Activated T-cell treated with anti-CD3 and anti-CD28 coated beads, Interleukin-2, amount 50 U/mL, for 72 hours (primary cell): ENCODE measurements around the gene RUVBL2. TPM values are rescaled to one million over a fixed set of nuclear protein-coding genes. Genes with fewer than 3 reads are reported as not detected.
A peak's percentile ranks its signal among the peaks of the same experiment; 100 is the strongest.

Experiments
- ATAC-seq, 2 donors: fragments of 150-1000 bp; cut with Tn5 transposase; replicated peaks in 1 of 2; 2 replicates each; pipeline ENCODE4 v1.10.0; 2021; ENCODE audit warnings: moderate library complexity in 2 of 2, mild to moderate bottlenecking in 1 of 2
- DNase-seq, 2 donors: peaks; one replicate each; pipeline ENCODE4 v3.0.0; 2021 to 2022; ENCODE audit warnings: mixed read lengths in 1 of 2
- H3K27ac Mint-ChIP-seq: one replicate; pipeline ENCODE4 v1.8.0; 2022; ENCODE audit warnings: mild to moderate bottlenecking, moderate library complexity, mixed read lengths
- H3K27me3 Mint-ChIP-seq: one replicate; pipeline ENCODE4 v1.8.0; 2022; ENCODE audit warnings: low read depth, mixed read lengths
- H3K36me3 Mint-ChIP-seq, 2 donors: one replicate each; pipeline ENCODE4 v1.8.0; 2022; ENCODE audit warnings: mixed read lengths in 2 of 2, mild to moderate bottlenecking in 1 of 2; ENCODE audit not compliant: insufficient read depth in 2 of 2
- H3K4me1 Mint-ChIP-seq: one replicate; pipeline ENCODE4 v1.8.0; 2022; ENCODE audit warnings: low read depth, mixed read lengths
- H3K4me3 Mint-ChIP-seq, 2 donors: one replicate each; pipeline ENCODE4 v1.8.0; 2022; ENCODE audit warnings: mild to moderate bottlenecking in 2 of 2, mixed read lengths in 2 of 2, moderate library complexity in 2 of 2
- H3K9me3 Mint-ChIP-seq, 2 donors: one replicate each; pipeline ENCODE4 v1.8.0; 2022; ENCODE audit warnings: mixed read lengths in 2 of 2
- total RNA-seq, 2 donors: library from RNA; stranded (reverse); gene quantifications; one replicate each; pipeline ENCODE4 v1.2.3, GENCODE V29; 2022

The RUVBL2 gene
- total RNA-seq, result 10 to 100 TPM; 83.4 to 92.5 TPM

DNA sequence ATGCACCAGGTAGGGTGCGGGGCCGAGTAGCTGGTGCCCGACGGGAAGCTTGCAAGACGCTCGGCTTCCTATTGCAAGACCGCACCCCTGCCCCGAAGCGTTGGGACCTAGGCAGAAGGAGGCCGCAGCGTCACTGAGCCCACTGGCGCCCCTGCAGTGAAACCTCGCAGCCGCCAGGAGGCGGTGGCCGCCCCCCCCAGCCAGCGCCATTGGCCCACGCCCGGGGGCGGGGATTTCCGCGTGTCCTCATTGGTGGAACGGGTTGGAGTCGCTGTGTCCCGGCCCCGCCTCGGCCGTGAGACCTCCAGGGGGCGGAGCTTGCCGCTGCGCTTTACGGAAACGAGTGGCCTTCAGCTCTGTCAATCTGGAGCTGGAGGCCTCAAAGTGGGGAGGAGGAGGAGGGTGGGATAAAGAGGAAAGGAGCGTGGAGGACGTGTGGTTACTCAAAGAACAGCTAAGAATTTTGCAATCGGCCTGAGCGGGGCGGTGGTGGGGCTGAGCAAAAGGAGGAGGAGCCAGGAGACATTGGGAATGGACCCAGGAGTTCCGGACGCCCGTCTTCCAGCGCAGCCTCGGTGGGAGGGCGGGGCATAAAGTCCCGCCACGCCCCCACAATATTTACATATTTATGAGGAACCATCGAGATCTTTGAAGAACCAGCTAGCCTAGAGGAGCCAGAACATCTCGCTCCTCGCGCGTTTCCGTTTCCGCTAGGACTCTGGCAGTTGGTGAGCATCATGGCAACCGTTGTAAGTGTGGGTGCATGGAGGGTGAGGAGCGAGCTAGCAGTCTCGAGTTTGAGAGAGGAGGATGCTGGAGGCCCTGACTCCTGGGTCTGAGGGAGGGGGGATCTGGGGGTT lies at the start of gene RUVBL2, which contains the start of gene GYS1:
Gene RUVBL2 (plus strand): TSS at position 713 of the 860 bp plus-strand sequence. CDS start 25 bp downstream, at position 738.
Gene GYS1 (minus strand): TSS at position 135 of the 860 bp plus-strand sequence. CDS start 197 bp downstream, outside the sequence.
- H3K27me3 Mint-ChIP-seq, result no peaks in the 10 kb centered on the region

DNA sequence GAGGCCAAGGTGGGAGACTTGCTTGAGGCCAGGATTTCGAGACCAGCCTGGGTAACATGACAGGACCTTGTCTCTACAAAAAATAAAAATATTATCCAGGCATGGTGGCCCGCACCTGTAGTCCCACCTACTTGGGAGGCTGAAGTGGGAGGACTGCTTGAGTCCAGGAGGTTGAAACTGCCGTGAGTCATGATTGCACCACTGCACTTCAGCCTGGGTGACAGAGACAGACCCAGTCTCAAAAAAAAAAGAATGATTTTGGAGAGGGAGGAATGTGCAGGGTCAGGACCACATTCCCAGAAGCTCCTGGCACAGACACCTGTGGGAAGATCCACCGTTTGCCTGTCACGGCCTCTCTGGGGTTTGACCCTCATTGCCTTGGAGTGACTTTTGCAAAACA lies 48.3 kb upstream of the RUVBL2 start:
- Mint-ChIP-seq H3K27me3 (no peaks in the 10 kb centered on the region), H3K9me3 (no peaks in the 10 kb centered on the region), H3K4me1 (no peaks in the 10 kb centered on the region), H3K27ac (no peak overlapping the region), H3K4me3 (no peak overlapping the region), H3K36me3 (peaks cover 3% of the 10 kb centered on the region in 2 donors)
- ATAC-seq (no peak), DNase-seq (no peak)

More for the DNA sequence above, at the start of gene RUVBL2, which contains the start of gene GYS1:
- ATAC-seq (peak; percentile 93), DNase-seq (peak; percentile 100)
- Mint-ChIP-seq H3K4me3 (peak within 1 kb of the TSS; percentile 90 to 99), H3K36me3 (peaks cover 4 to 7% of the 10 kb centered on the region in 2 donors), H3K4me1 (peaks cover 46% of the 10 kb centered on the region), H3K27ac (peak within 1 kb of the TSS; percentile 91), H3K9me3 (no peaks in the 10 kb centered on the region)

DNA sequence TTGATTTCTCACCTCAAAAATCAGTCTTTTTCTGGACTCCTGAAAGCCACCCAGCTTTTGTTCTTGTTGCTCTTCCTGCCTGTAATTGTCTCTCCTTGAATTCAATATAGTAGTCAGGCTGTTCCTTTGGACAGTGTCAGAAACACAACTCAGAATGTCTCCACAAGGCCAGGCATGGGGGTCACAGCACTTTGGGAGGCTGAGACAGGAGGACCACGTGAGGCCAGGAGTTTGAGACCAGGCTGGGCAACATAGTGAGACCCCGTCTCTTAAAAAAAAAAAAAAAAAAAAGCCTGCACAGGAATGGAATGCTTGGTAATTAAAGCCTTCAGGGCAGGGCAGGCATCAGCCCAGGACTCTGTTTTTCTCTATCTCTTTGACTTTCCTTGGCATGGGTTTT lies 47.9 kb upstream of the RUVBL2 start:
- Mint-ChIP-seq H3K27me3 (no peaks in the 10 kb centered on the region), H3K4me1 (no peaks in the 10 kb centered on the region), H3K9me3 (no peaks in the 10 kb centered on the region), H3K27ac (no peak overlapping the region), H3K4me3 (no peak overlapping the region), H3K36me3 (peaks cover 3% of the 10 kb centered on the region in 2 donors)
- ATAC-seq (no peak), DNase-seq (no peak)

DNA sequence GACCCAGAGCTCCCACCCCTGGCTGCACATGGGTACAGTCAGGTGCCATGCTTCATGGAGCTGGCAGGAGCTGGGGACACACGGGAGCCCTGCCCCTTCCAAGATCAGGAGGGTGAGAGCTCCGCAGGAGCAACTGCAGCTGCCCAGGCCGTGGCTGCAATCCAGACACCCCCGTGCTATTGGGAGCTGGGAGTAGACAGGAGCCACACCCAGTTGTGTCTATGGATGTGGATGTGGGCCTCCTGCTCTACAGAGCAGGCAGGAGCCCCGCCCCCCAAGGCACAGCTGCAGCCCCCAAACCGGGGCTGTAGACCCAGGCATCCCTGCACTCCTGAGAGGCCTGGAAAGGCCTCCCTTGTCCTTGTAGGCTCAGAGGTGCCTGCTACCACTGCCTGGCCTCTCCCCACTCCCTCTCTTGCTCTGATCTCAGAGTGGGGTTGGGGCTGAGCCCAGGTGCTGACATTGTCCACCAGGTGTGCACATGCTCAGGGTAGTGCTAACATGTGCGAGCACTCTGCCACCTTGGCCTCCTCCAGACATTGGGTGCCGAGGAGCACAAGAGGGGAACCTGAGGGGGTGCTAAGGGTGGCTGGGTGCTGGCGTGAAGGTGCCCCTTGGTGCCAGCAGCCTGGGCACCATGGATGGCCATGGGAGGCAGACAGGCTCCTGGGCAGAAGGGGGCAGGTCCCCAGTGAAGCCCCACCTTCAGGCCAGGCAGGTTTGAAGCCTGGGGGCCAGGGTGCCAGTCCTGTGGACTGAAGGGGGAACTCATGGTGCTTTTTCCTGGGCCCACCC lies 47.0 kb upstream of the RUVBL2 start:
- no peak for ATAC-seq
- H3K9me3 Mint-ChIP-seq, result no peaks in the 10 kb centered on the region
- no peaks in the 10 kb centered on the region for H3K4me1 Mint-ChIP-seq
- no peak for DNase-seq
- no peak overlapping the region for H3K27ac Mint-ChIP-seq
- no peaks in the 10 kb centered on the region for H3K27me3 Mint-ChIP-seq
- peaks cover 0 to 2% of the 10 kb centered on the region in 2 donors for H3K36me3 Mint-ChIP-seq
- no peak overlapping the region for H3K4me3 Mint-ChIP-seq

DNA sequence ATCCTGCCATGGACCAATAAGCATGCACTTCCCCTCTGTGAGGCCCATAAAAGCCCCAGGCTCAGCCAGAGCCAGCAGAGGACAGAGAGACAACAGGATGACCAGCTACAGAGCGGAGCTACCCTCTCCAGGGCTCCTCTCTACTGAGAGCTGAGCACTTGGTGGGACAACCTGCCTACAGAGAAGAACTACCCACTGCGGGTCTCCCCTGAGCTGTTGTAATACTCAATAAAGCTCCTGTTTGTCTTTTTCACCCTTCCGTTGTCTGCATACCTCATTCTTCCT lies 46.5 kb upstream of the RUVBL2 start:
- no peak overlapping the region for H3K27ac Mint-ChIP-seq
- H3K27me3 Mint-ChIP-seq, result no peaks in the 10 kb centered on the region
- H3K4me1 Mint-ChIP-seq, result no peaks in the 10 kb centered on the region

DNA sequence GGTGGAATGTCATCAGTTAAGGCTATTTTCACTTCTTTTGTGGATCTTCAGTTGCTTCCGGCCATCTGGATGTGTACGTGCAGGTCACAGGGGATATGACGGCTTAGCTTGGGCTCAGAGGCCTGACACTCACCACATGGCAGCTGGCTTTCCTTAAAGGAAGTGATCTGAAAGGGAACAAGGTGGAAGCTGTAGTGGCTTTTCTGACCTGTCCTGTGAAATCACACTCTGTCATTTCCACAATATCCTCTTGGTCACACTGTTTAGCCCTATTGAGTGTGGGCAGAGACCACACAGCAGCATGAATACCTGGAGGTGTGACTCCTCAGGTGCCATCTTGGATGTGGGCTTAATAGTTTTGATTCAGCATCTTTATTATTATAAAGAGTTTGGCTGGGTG lies 43.5 kb upstream of the RUVBL2 start:
- Mint-ChIP-seq H3K27me3 (no peaks in the 10 kb centered on the region), H3K9me3 (no peaks in the 10 kb centered on the region), H3K4me1 (peaks cover 10% of the 10 kb centered on the region), H3K36me3 (peaks cover 0 to 5% of the 10 kb centered on the region in 2 donors), H3K4me3 (no peak overlapping the region), H3K27ac (no peak overlapping the region)
- ATAC-seq (no peak), DNase-seq (no peak)

More for the DNA sequence above, 46.5 kb upstream of the RUVBL2 start:
- Mint-ChIP-seq H3K4me3 (no peak overlapping the region), H3K9me3 (no peaks in the 10 kb centered on the region), H3K36me3 (peaks cover 0 to 2% of the 10 kb centered on the region in 2 donors)
- DNase-seq (no peak), ATAC-seq (no peak)

DNA sequence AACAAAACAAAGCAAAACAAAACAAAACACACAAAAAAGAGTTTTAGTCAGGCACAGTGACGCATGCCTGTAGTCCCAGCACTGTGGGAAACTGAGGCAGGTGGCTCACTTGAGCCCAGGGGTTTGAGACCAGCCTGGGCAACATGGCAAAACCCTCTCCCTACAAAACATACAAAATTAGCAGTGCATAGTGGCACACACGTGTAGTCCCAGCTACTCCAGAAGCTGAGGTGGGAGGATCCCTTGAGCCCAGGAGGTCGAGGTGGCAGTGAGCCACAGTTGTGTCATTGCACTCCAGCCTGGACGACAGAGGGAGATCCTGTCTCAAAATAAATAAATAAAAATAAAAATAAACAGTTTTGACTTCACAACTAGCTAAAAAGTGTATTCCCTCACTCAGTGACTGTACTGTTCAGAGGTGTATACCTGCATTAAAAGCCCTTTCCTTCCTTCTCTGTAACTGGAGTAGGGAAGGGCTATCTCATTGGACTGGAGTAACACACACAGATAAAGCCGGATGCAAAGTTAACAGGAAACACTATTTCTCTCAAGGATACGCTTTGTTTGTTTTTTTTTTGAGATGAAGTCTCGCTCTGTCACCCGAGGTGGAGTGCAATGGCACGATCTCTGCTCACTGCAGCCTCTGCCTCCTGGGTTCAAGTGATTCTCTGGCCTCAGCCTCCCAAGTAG lies 42.7 kb upstream of the RUVBL2 start:
- Mint-ChIP-seq H3K9me3 (no peaks in the 10 kb centered on the region), H3K4me1 (peaks cover 18% of the 10 kb centered on the region), H3K27me3 (no peaks in the 10 kb centered on the region), H3K36me3 (peaks cover 5 to 6% of the 10 kb centered on the region in 2 donors), H3K4me3 (no peak overlapping the region), H3K27ac (no peak overlapping the region)
- no peak for DNase-seq
- ATAC-seq, result no peak

DNA sequence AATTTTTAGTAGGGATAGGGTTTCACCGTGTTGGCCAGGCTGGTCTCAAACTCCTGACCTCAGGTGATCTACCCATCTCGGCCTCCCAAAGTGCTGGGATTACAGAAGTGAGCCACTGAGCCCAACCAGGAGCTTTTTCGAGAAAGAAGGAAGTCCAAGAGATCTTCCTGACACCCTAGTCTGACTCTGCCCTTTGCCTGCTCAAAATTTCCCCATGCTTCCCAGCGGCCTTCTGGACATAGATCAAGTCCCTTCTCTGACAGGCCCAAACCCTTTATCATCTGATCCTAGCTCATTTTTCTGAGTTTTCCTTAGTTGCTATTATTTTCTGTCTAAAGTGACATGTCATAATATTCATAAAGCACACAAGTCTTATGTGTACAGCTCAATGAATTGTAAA lies 40.5 kb upstream of the RUVBL2 start:
- ATAC-seq, result no peak
- H3K36me3 Mint-ChIP-seq, result peaks cover 6 to 21% of the 10 kb centered on the region in 2 donors
- H3K4me3 Mint-ChIP-seq, result no peak overlapping the region
- no peaks in the 10 kb centered on the region for H3K27me3 Mint-ChIP-seq
- H3K27ac Mint-ChIP-seq, result no peak overlapping the region
- DNase-seq, result no peak
- no peaks in the 10 kb centered on the region for H3K9me3 Mint-ChIP-seq
- H3K4me1 Mint-ChIP-seq, result peaks cover 40% of the 10 kb centered on the region

DNA sequence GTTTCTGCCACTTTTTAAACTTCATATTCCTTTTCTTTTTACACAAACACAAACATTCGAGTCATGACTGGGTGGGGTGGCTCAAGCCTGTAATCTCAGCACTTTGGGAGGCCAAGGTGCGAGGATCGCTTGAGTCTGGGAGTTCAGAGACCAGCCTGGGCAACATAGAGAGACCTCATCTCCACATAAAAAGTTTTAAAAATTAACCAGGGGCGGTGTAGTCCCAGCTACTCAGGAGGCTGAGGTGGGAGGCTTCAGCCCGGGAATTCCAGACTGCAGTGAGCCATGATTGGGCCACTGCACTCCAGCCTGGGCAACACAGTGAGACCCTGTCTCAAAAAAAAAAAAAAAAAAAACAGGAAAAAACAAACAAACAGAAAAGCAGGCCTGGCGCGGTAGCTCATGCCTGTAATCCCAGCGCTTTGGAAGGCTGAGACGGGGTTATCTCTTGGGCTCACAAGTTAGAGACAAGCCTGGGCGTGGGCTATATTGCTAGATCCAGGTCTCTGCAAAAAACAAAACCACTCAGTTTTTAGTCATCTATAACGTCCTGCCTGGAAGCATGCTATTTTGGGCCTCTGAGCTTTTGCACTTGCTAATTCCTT lies 39.6 kb upstream of the RUVBL2 start:
- Mint-ChIP-seq H3K36me3 (peaks cover 9 to 26% of the 10 kb centered on the region in 2 donors), H3K9me3 (no peaks in the 10 kb centered on the region), H3K4me3 (peak overlapping the region; percentile 93 to 97), H3K4me1 (peaks cover 49% of the 10 kb centered on the region), H3K27me3 (no peaks in the 10 kb centered on the region), H3K27ac (peak overlapping the region; percentile 96)
- ATAC-seq (no peak), DNase-seq (no peak)

DNA sequence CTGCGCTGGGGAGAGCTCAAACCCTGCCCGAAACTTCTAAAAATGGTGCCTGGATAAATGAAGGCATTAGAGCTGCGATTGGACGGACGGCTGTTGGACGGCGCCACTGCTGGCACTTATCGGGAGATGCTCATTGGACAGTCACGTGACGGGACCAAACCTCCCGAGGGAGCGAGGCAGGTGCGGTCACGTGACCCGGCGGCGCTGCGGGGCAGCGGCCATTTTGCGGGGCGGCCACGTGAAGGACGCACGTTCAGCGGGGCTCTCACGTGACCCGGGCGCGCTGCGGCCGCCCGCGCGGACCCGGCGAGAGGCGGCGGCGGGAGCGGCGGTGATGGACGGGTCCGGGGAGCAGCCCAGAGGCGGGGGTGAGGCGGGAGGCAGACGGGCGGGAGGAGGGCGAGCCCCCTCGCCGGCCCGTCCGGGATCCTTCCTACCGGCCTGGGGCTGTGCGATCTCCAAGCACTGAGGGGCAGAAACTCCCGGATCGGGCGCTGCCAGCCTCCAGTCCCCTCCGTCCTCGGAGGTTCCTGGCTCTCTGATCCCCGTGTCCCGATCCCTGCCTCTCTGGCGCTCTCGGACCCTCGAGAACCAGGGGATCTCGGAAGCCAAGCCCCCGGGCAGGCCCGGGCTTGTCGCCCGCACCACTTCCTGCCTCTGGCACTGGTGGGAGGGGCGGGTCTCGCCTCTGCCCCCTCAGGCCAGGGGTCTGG lies 38.9 kb upstream of the RUVBL2 start, which contains the start of gene BAX:
Gene BAX (plus strand): TSS at position 281 of the 713 bp plus-strand sequence. CDS start 54 bp downstream, at position 335.
- no peaks in the 10 kb centered on the region for H3K9me3 Mint-ChIP-seq
- ATAC-seq (peak; percentile 88 to 89), DNase-seq (peak; percentile 97)
- H3K36me3 Mint-ChIP-seq, result peaks cover 9 to 28% of the 10 kb centered on the region in 2 donors
- no peaks in the 10 kb centered on the region for H3K27me3 Mint-ChIP-seq
- peak within 1 kb of the TSS; percentile 93 to 97 for H3K4me3 Mint-ChIP-seq
- H3K4me1 Mint-ChIP-seq, result peaks cover 52% of the 10 kb centered on the region
- peak within 1 kb of the TSS; percentile 96 for H3K27ac Mint-ChIP-seq

DNA sequence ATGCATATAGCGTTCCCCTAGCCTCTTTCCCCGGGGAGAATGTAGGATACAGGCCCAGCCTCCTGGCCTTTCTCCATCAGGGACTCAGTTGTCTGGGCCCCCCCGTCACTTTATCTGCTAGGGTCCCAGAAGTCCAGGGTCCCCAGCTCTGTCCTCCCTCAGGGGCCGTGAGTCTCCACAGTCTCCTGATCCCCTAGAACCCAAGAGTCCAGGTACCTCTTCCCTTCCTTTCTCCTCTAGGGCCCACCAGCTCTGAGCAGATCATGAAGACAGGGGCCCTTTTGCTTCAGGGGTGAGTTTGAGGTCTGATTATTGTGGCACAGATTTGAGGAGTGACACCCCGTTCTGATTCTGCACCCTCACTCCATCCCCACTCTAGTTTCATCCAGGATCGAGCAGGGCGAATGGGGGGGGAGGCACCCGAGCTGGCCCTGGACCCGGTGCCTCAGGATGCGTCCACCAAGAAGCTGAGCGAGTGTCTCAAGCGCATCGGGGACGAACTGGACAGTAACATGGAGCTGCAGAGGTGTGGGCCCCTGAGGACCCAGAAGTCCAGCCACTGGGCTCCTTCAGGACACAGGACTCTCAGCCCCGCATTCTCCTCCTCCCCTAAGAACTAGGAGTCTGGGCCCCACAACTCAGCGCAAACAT lies 38.3 kb upstream of the RUVBL2 start:
- Mint-ChIP-seq H3K4me1 (peaks cover 54% of the 10 kb centered on the region), H3K4me3 (peak overlapping the region; percentile 93 to 97), H3K27ac (peak overlapping the region; percentile 82), H3K36me3 (peaks cover 9 to 28% of the 10 kb centered on the region in 2 donors), H3K9me3 (no peaks in the 10 kb centered on the region), H3K27me3 (no peaks in the 10 kb centered on the region)
- DNase-seq (no peak), ATAC-seq (no peak)
